K562 (cell line): ENCODE results near the gene LAX1. TPM values are rescaled to one million over a fixed set of nuclear protein-coding genes. Genes with fewer than 3 reads are reported as not detected.

Experiments
- CSDE1 ChIP-seq, 2 experiments: fragments of 450-650 bp; IDR thresholded peaks; 2 replicates each; pipeline ENCODE4 v1.6.1; 2016; ENCODE audit warnings: mild to moderate bottlenecking in 1 of 2
- GATAD2A ChIP-seq: fragments of 450-650 bp; IDR thresholded peaks from 2 replicates; pipeline ENCODE4 v1.6.1; 2017
- JUNB ChIP-seq: fragments of 450-650 bp; formaldehyde crosslinking; conservative IDR thresholded peaks from 2 replicates; pipeline ENCODE4 v1.4.0; 2020; ENCODE audit warnings: mild to moderate bottlenecking
- KAT8 ChIP-seq: fragments of 450-650 bp; IDR thresholded peaks from 2 replicates; pipeline ENCODE4 v1.6.1; 2016; ENCODE audit warnings: low read depth, mild to moderate bottlenecking
- KDM5B ChIP-seq: fragments of 200-600 bp; sonication (generic); IDR thresholded peaks from 2 replicates; pipeline ENCODE4 v1.6.1; 2012; ENCODE audit warnings: low read depth, mild to moderate bottlenecking, moderate library complexity, low read length, control low read depth, inconsistent platforms; ENCODE audit not compliant: insufficient replicate concordance
- MEF2D ChIP-seq: conservative IDR thresholded peaks from 2 replicates; pipeline ENCODE4 v1.6.1; 2016; ENCODE audit warnings: low read depth, missing genetic modification characterization, missing compliant biosample characterization
- NBN ChIP-seq: fragments of 450-650 bp; IDR thresholded peaks from 2 replicates; pipeline ENCODE4 v1.6.1; 2016; ENCODE audit warnings: low read depth, mild to moderate bottlenecking
- NCOA2 ChIP-seq, 2 experiments: fragments of 450-650 bp; IDR thresholded peaks; 2 replicates each; pipeline ENCODE4 v1.6.1; 2018; ENCODE audit warnings: mild to moderate bottlenecking in 2 of 2, moderate library complexity in 1 of 2; ENCODE audit not compliant: partially characterized antibody in 2 of 2
- POLR2AphosphoS5 ChIP-seq: IDR thresholded peaks from 2 replicates; pipeline ENCODE4 v1.6.1; 2011; ENCODE audit warnings: mild to moderate bottlenecking, low read depth, low read length, moderate library complexity; ENCODE audit not compliant: control insufficient read depth, insufficient read depth
- PYGO2 ChIP-seq: fragments of 450-650 bp; IDR thresholded peaks from 2 replicates; pipeline ENCODE4 v1.6.1; 2016; ENCODE audit warnings: mild to moderate bottlenecking, missing genetic modification characterization, moderate library complexity, missing compliant biosample characterization
- RBBP5 ChIP-seq: fragments of 200-600 bp; sonication (generic); IDR thresholded peaks from 2 replicates; pipeline ENCODE4 v1.6.1; 2012; ENCODE audit warnings: borderline replicate concordance, mild to moderate bottlenecking, low read length, control low read depth, inconsistent platforms; ENCODE audit not compliant: insufficient read depth, poor library complexity, severe bottlenecking
- RBFOX2 ChIP-seq: fragments of 200-400 bp; formaldehyde crosslinking; IDR thresholded peaks from 2 replicates; pipeline ENCODE4 v1.6.1; 2017; ENCODE audit warnings: low read depth, mild to moderate bottlenecking, low read length, moderate library complexity
- SNIP1 ChIP-seq: fragments of 450-650 bp; IDR thresholded peaks from 2 replicates; pipeline ENCODE4 v1.7.1; 2017; ENCODE audit warnings: low read depth, mild to moderate bottlenecking
- TARDBP ChIP-seq: fragments of 450-650 bp; IDR thresholded peaks from 2 replicates; pipeline ENCODE4 v1.6.1; 2016
- TBP ChIP-seq: optimal IDR thresholded peaks from 2 replicates; pipeline ENCODE3; 2011; ENCODE audit warnings: low read depth, low read length, improper control_type of control experiment
- ZEB2 ChIP-seq: fragments of 450-650 bp; IDR thresholded peaks from 2 replicates; pipeline ENCODE4 v1.6.1; 2016
- ZNF407 ChIP-seq: fragments of 450-650 bp; IDR thresholded peaks from 2 replicates; pipeline ENCODE4 v1.6.1; 2016; ENCODE audit warnings: low read depth
- ZNF699 ChIP-seq: fragments of 250-450 bp; sonication (Bioruptor Pico); IDR thresholded peaks from 2 replicates; pipeline ENCODE4 v1.8.0; 2021; ENCODE audit warnings: mild to moderate bottlenecking, moderate library complexity; ENCODE audit not compliant: insufficient replicate concordance
- polyA plus RNA-seq, 8 experiments: library from polyadenylated mRNA; depleted of rRNA in 4 of 8; stranded (reverse) in 5 of 8; unstranded in 3 of 8; fragments of >200 nt; fragmentation: Nextera tagmentation in 2 of 8; fragmentation: Illumina TruSeq in 1 of 8; extraction: Ambion mirVana in 2 of 8; extraction: Trizol in 1 of 8; gene quantifications; 2 replicates each; pipeline versions ENCODE4 v1.2.1 to v1.2.3, GENCODE V29; 2011 to 2014; ENCODE audit warnings: inconsistent platforms in 1 of 8, missing spikeins in 1 of 8
- total RNA-seq, 7 experiments: library from RNA; depleted of rRNA in 6 of 7; stranded (reverse); fragments of >200 nt in 6 of 7; fragmentation: Illumina TruSeq in 2 of 7; extraction: Trizol in 2 of 7; gene quantifications; 2 replicates each; pipeline versions ENCODE4 v1.2.1 to v1.2.3, GENCODE V29; 2011 to 2021; ENCODE audit warnings: low replicate concordance in 1 of 7
- TF ChIP-seq, protein P1 (sequence below): sonication (generic); formaldehyde crosslinking; IDR thresholded peaks from 2 replicates; pipeline ENCODE4 v1.8.0; 2022; ENCODE audit warnings: missing genetic modification reagents, mild to moderate bottlenecking, borderline replicate concordance

The LAX1 gene
- total and polyA plus RNA-seq, 9 of the 15 experiments (the other 6 are each of a cell fraction or from before 2014, with no cell fraction given): not detected

- TF ChIP-seq SNIP1 (no peak), TARDBP (no peak), KDM5B (no peak), POLR2AphosphoS5 (no peak), GATAD2A (no peak), NBN (no peak), MEF2D (tag) (no peak), ZEB2 (no peak), ZNF699 (no peak), ZNF407 (no peak), KAT8 (no peak), PYGO2 (tag) (no peak), NCOA2 (IDR thresholded peaks at IDR 0.05; ENCODE audit: partially characterized antibody in 2 of 2) (peak in 1 of 2 experiments; percentile 36), RBFOX2 (no peak), RBBP5 (no peak), JUNB (no peak), CSDE1 (IDR thresholded peaks at IDR 0.05) (0 out of 4 replicates have a peak, but pooled peaks of 1 of the 2 experiments have one; percentile 36), TBP (no peak)
- TF ChIP-seq, protein P1, sequence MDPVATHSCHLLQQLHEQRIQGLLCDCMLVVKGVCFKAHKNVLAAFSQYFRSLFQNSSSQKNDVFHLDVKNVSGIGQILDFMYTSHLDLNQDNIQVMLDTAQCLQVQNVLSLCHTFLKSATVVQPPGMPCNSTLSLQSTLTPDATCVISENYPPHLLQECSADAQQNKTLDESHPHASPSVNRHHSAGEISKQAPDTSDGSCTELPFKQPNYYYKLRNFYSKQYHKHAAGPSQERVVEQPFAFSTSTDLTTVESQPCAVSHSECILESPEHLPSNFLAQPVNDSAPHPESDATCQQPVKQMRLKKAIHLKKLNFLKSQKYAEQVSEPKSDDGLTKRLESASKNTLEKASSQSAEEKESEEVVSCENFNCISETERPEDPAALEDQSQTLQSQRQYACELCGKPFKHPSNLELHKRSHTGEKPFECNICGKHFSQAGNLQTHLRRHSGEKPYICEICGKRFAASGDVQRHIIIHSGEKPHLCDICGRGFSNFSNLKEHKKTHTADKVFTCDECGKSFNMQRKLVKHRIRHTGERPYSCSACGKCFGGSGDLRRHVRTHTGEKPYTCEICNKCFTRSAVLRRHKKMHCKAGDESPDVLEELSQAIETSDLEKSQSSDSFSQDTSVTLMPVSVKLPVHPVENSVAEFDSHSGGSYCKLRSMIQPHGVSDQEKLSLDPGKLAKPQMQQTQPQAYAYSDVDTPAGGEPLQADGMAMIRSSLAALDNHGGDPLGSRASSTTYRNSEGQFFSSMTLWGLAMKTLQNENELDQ (CRISPR knock-in tag): no peak
Measured at GRCh38 chr1:203797216-203797615, 32.2 kb downstream of the LAX1 start (continued).
